Left lobe of liver (tissue), 2 donors: Measurements from ENCODE around the gene TMPRSS12. TPM values are rescaled to one million over a fixed set of nuclear protein-coding genes. Genes with fewer than 3 reads are reported as not detected.
A peak's percentile ranks its signal among the peaks of the same experiment; 100 is the strongest.
"Not testable (repeated sequence)": the region's sequence is repeated elsewhere in the genome, so short reads cannot be mapped to it uniquely, and the experiment has no call there.

Experiments used
- ATAC-seq: fragments of 200-7000 bp; cut with Tn5 transposase; one replicate; pipeline ENCODE4 v1.9.1; 2020; ENCODE audit warnings: mild to moderate bottlenecking, moderate library complexity
- DNase-seq: peaks from one replicate; pipeline ENCODE4 v3.0.0-alpha.2; 2020; ENCODE audit warnings: low spot score
- total RNA-seq: library from RNA; stranded (reverse); gene quantifications from one replicate; pipeline ENCODE4 v1.2.1, GENCODE V29; 2021
- donor health status: DM: no; HTN: no; CAD: no; lungs with moderate emphysema.
- donor health status: DM: no; HTN: yes; CAD: no.

Gene TMPRSS12
- total RNA-seq, 1 donor from 2014 or later = not detected

DNA sequence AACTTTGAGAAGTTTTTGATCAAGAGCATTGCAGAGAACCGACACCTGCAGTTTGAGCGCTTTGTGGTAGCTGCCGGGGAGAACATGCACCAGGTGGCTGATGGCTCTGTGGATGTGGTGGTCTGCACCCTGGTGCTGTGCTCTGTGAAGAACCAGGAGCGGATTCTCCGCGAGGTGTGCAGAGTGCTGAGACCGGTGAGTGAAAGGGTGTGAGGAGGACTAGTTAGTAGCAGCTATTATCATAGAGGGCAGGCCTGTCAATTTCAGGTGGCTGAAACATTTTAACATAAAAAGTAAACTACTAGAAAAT lies 82.6 kb downstream of the TMPRSS12 start:
- ATAC-seq (peak; percentile 12), DNase-seq (peak; percentile 53)

DNA sequence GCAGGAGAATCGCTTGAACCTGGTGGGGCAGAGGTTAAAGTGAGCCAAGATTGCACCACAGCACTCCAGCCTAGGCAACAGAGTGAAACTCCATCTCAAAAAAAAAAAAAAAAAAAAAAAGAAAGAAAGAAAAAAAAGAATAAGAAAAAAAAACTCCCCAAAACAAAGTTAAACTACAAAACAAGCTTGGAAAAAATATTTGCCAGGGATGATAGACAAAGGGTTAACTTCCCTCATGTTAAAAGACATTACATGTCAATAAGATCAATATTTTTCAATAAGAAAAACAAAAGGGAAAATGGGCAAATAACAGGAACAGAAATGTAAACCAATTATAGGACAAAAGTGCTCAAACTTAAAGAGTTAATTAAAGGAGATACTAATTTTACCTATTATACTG lies 83.2 kb downstream of the TMPRSS12 start:
- no peak for ATAC-seq
- no peak for DNase-seq

DNA sequence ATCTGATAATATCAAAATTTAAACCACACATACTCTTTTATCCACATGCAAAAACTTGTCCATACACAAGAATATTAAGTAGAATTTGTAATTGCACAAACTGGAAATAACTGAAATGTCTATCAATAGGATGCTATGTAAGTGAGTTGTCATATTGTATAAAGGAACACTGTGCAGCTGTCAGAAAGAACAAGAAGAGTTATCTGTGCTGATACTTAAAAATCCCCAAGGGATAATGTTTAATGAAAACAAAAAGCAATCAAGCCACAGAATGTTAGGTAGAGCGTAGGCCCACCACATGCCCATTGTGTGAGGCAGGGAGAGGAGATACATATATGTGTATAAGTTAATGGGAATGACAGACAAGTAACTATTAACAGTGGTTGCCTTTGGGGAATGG lies 83.7 kb downstream of the TMPRSS12 start:
- ATAC-seq (no peak), DNase-seq (no peak)

DNA sequence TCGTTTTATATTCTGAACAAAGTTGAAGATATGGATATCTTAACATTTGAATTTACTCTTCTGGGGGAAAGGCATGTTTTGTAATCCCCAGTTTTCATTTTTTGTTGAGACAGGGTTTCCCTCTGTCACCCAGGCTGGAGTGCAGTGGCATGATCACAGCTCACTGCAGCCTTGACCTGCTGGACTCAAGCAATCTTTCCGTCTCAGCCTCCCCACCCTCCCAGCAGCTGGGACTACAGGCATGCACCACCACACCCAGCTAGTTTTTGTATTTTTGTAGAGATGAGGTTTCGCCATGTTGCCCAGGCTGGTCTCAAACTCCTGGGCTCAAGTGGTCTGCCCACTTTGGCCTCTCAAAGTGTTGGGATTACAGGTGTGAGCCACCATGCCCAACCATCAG lies 84.2 kb downstream of the TMPRSS12 start:
- DNase-seq = peak; percentile 67
- peak; percentile 47 for ATAC-seq

DNA sequence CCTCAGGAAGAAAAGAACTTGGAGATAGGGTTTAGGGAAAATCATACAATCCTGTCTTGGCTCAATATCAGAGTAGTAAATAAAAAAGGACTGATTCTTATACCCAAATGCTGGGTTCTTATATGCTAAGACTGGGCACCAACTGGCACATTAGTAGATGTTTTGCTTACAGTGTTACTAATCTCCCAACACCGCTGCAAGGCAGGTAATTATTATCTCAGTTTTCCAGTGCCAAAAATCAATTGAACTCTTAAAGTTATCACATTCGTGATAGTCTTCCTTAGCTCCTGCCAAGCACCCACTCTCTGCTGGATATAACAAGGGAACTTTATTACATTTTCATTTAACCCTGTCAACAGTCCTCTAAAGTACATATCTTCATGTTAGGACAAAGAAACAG lies 84.6 kb downstream of the TMPRSS12 start:
- DNase-seq = no peak
- peak; percentile 41 for ATAC-seq

DNA sequence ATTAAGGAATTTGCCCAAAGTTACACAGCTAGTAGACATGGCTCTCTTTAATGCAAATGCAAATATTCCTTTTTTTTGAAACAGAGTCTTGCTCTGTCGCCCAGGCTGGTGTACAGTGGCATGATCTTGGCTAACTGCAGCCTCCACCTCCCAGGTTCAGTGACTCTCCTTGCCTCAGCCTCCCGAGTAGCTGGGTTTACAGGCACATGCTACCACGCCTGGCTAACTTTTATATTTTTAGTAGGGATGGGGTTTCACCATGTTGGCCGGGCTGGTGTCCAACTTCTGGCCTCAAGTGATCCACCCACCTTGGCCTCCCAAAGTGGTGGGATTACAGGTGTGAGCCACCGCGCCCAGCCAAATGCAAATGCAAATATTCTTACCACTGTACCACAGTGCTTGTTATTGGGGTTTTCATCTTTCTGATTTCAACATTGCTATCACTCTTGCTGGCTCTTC lies 85.1 kb downstream of the TMPRSS12 start:
- no peak for ATAC-seq
- DNase-seq = peak; percentile 53

DNA sequence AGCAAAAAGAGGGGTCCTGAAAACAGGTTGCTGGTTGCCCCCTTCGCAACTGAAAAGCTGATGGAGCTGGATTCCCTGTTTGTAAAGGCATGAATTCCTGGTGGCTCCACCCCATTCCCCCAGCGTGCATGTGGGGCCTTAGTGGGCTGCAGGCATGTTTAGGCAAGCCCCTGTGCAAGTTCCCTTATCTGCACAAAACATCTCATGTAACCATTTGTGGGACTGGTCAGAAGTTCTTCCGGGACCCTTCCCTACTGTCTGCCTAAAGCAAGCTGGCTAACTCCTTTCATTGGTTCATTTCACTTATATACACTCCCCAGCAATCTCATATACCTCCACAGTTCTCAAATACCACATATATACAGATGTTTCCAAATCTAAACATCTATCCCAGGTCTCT lies 85.7 kb downstream of the TMPRSS12 start:
- DNase-seq (no peak), ATAC-seq (no peak)

DNA sequence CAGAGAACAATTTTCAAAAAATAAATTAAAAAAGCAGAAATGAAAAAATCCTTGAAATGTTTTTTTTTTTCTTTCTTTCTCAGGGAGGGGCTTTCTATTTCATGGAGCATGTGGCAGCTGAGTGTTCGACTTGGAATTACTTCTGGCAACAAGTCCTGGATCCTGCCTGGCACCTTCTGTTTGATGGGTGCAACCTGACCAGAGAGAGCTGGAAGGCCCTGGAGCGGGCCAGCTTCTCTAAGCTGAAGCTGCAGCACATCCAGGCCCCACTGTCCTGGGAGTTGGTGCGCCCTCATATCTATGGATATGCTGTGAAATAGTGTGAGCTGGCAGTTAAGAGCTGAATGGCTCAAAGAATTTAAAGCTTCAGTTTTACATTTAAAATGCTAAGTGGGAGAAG lies 87.1 kb downstream of the TMPRSS12 start:
- peak; percentile 1 for ATAC-seq
- DNase-seq = peak; percentile 50

DNA sequence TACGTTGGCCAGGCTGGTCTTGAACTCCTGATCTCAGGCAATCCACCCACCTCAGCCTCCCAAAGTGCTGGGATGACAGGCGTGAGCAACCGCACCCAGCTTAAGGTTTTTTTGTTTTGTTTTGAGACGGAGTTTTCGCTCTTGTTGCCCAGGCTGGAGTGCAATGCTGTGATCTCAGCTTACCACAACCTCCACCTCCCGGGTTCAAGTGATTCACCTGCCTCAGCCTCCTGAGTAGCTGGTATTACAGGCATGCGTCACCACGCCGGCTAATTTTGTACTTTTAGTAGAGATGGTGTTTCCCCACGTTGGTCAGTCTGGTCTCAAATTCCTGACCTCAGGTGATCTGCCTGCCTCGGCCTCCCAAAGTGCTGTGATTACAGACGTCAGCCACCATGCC lies 87.8 kb downstream of the TMPRSS12 start:
- not testable (repeated sequence) for DNase-seq, ATAC-seq

DNA sequence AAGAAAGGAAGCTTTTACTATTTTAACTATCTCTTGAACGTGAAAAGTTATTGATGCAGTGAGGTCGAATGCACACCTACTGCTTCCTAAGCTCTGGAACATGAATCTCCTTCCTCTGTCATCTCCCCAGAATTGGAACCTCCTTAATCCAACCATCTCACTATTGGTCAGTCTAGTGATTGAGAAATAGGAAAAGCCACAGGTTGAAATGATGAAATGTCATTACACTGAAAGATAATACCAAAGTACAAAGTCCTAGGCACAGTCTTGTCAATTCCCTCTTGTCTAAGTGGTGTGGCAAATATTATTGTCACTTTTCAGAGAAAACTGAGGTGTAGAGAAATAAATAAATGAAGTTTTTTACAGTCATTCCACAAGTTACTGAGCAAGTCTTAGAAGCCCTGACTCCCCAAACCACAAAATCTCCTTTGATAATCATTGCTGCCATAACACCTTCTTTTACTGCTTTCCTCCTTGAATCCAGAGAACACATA lies 90.1 kb downstream of the TMPRSS12 start:
- DNase-seq = no peak

DNA sequence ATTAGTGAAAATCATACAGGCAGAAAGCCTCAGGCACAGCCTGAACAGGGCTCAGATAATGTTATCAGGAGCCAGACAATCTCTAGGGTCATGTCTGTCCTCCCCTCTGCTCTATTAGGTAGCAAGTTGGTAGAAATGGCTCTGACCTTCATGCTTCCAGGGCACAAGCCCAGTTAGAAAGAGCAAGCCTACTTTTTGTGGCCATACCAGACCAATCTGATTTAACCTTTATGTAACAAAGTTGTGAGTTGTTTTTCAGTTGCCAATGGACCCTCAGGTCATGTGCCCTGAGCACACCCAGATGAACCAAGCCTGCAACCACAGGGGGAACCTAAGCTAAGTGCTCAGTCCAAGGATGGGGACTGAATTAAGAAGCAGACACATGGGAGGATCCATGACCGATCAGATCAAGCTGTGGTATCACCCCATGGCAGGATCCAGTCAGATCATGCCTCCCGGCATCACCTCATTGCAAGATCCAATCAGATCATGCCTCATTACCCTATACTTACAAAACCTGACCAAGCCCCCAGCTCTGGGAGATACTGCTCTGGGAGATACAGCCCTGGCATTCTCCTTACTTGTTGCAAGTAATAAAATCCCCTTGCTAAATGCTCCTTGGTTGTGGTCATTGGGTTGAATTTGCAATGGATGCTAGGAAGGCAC lies 90.9 kb downstream of the TMPRSS12 start:
- ATAC-seq (peak; percentile 13), DNase-seq (no peak)

More for the DNA sequence above, 90.1 kb downstream of the TMPRSS12 start:
- ATAC-seq = peak; percentile 65

DNA sequence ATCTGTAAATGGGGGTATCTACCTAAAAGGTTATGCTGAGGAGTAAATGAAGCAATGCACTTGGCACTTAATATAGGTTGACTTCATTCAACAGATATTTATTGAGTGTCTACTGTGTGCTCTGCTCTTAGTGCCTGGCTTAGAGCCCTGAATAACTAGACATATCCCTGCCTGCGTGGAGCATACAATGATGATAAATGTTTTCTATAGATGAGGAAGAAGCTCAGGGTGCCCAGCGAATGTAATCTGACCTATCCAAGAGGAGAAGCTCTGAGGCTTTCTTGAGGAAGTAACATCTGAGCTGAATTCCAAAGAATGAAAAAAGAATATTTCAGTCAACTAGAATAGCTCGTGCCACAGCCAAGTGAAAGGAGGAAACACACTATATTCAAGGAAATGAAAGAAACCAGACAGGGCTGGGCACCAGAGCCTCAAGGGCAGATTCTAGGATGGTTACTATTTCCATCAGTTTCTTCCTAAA lies 91.7 kb downstream of the TMPRSS12 start:
- DNase-seq (no peak), ATAC-seq (peak; percentile 5)

DNA sequence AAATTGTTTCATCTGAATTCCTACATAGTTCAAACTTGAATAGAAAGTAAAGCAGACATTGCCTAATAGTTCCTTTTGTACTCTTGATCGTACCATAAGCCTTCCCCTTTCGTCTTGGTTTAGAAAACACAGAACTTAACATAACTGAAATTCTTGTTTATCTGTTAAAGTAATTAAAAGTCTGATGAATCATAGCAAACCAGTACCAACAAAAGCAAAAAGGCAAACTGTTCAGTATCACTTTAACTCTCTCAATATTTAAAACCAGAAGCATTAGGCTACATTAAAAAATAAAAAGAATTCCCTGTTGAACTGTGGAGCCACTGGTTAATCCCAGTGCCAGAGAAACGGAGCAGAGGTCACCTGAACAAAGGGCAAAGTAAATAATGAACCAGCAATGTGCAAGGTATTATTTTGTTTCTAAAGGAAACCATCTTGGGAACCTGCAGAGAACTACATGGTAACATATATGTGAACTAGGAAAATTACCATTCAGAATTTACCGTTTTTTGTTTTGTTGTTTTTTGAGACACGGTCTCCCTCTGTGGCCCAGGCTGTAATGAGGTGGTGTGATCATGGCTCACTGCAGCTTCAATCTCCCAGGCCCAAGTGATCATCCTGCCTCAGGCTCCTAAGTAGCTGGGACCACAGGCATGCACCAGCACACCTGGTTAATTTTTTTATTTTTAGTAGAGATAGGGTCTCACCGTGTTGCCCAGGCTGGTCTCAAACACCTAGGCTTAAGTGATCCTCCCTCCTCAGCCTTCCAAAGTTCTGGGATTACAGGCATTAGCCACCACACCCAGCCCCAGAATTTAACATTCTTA lies 92.5 kb downstream of the TMPRSS12 start:
- ATAC-seq (peak; percentile 62), DNase-seq (peak; percentile 57)

DNA sequence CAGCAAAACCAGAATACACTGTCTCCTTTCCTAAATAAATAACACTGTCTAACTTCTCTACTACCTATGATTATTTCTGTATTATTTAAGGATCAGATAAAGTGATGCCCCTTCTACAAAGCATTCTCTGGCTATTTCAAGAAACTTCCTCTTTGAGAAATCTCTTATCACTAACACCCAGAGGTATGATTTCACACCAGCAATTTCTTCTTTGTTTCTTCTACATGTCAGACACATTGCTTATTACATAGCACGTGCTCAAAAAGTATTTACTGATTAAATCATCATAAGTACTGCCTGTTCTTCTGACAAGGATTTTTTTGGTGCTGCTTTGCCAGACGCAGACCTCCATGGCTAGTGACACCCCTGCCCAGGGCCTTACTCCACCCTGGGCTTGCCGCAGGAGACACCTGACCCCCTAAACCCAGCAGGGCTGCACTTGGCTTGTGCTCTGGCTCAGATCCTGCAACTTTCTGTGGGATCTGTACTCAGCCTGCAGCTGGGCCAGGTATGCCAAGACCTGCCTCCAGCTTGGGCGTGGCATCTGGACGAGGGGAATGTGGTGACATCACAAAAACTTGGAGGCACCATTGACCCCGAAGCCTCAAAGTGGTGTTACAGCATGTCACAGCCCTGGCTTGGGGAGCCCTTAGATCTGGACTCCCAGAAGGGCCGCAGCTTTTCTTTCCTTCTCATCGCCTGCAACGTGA lies 94.2 kb downstream of the TMPRSS12 start:
- DNase-seq = no peak
- ATAC-seq = no peak

Other genes with a start within 250 kb of the TMPRSS12 start
- gene ATF1, start 78.8 kb upstream of the TMPRSS12 start, total RNA-seq = 13.6 TPM
- gene HIGD1C, start 109.6 kb downstream of the TMPRSS12 start, total RNA-seq = not detected
- 31.2 TPM for gene SLC11A2, start 183.5 kb downstream of the TMPRSS12 start, total RNA-seq
- 36.6 TPM for gene LETMD1, start 205.4 kb downstream of the TMPRSS12 start, total RNA-seq
- 5.7 TPM for gene CSRNP2, start 240.7 kb downstream of the TMPRSS12 start, total RNA-seq